Lung (tissue), 12 donors: Measurements from ENCODE around the gene ENKUR. TPM values are rescaled to one million over a fixed set of nuclear protein-coding genes. Genes with fewer than 3 reads are reported as not detected.

Source experiments
- ATAC-seq: fragments of 200-7000 bp; cut with Tn5 transposase; one replicate; pipeline ENCODE4 v1.9.1; 2020; ENCODE audit warnings: moderate number of reproducible peaks; ENCODE audit not compliant: insufficient read depth, low FRiP score
- DNase-seq, 3 donors: peaks; one replicate each; pipeline ENCODE4 v3.0.0-alpha.2; 2013 to 2017
- H3K27ac ChIP-seq, 2 donors: one replicate each; pipeline ENCODE4 v1.5.1; 2013; ENCODE audit warnings: mild to moderate bottlenecking in 2 of 2, moderate library complexity in 2 of 2, control low read depth in 1 of 2, inconsistent platforms in 1 of 2, low read depth in 1 of 2, low read length in 1 of 2
- H3K27me3 ChIP-seq, 3 donors: one replicate each; pipeline ENCODE4 v1.5.1; 2013; ENCODE audit warnings: low read length in 2 of 3; ENCODE audit not compliant: control insufficient read depth in 3 of 3, insufficient read depth in 3 of 3
- H3K36me3 ChIP-seq, 4 donors: one replicate each; pipeline ENCODE4 v1.5.1; 2013; ENCODE audit warnings: low read length in 4 of 4, mild to moderate bottlenecking in 1 of 4, moderate library complexity in 1 of 4; ENCODE audit not compliant: control insufficient read depth in 4 of 4, insufficient read depth in 4 of 4
- H3K4me1 ChIP-seq, 5 donors: one replicate each; pipeline ENCODE4 v1.5.1; 2013; ENCODE audit warnings: low read length in 5 of 5, mild to moderate bottlenecking in 2 of 5, moderate library complexity in 1 of 5; ENCODE audit not compliant: control insufficient read depth in 5 of 5, insufficient read depth in 5 of 5
- H3K4me3 ChIP-seq: one replicate; pipeline ENCODE4 v1.5.1; 2013; ENCODE audit warnings: mild to moderate bottlenecking, control low read depth, moderate library complexity
- H3K9ac ChIP-seq, 2 donors: one replicate each; pipeline ENCODE4 v1.5.1; 2013; ENCODE audit warnings: low read length in 2 of 2, control low read depth in 1 of 2; ENCODE audit not compliant: insufficient read depth in 1 of 2
- H3K9me3 ChIP-seq, 4 donors: one replicate each; pipeline ENCODE4 v1.5.1; 2013; ENCODE audit warnings: low read length in 3 of 4, mild to moderate bottlenecking in 1 of 4, moderate library complexity in 1 of 4; ENCODE audit not compliant: control insufficient read depth in 4 of 4, insufficient read depth in 3 of 4
- CTCF ChIP-seq: IDR thresholded peaks from 2 replicates; pipeline ENCODE4 v1.5.1; 2012; ENCODE audit warnings: mild to moderate bottlenecking; ENCODE audit errors: control extremely low read depth, extremely low read depth
- WGBS, 2 donors: extraction: QIAGEN DNeasy Blood & Tissue Kit; methylation state at CpG; one replicate each; pipeline ENCODE4 v1.1.7; 2013; 5-methylcytosine and 5-hydroxymethylcytosine counted together
- polyA plus RNA-seq, 2 donors: library from polyadenylated mRNA; stranded (reverse); fragments of 200-250 nt; gene quantifications; one replicate each; pipeline ENCODE4 v1.2.1, GENCODE V29; 2013
- total RNA-seq, 2 donors: library from RNA; depleted of rRNA in 1 of 2; stranded (reverse); fragments of >200 nt in 1 of 2; gene quantifications; one replicate each; pipeline ENCODE4 v1.2.1, GENCODE V29; 2014 to 2021
- donor health status: control.
- donor health status: control.
- donor health status: Bipolar disorder and iron deficiency.
- donor health status: healthy.
- donor health status: DM: yes; HTN: yes; CAD: no.

ENKUR gene
- total and polyA plus RNA-seq, 4 donors: 9.9 to 17.8 (median 12.8) TPM

GRCh38 chr10:25063157-25063556 is 47.2 kb upstream of the ENKUR start:
- Histone ChIP-seq H3K9ac (no peak overlapping the region), H3K27ac (no peak overlapping the region)
- no peak for ATAC-seq

GRCh38 chr10:25061711-25062449 is 45.9 kb upstream of the ENKUR start:
- no peak for ATAC-seq
- 66 to 76% methylated on average over 11 of the region's 11 CpGs for WGBS, 2 donors
- H3K4me3 ChIP-seq: no peak overlapping the region

More at GRCh38 chr10:25063157-25063556, 47.2 kb upstream of the ENKUR start:
- Histone ChIP-seq H3K4me1 (peaks cover 0 to 9% (median 0%) of the 10 kb centered on the region in 5 donors), H3K4me3 (no peak overlapping the region), H3K27me3 (no peaks in the 10 kb centered on the region), H3K36me3 (no peaks in the 10 kb centered on the region), H3K9me3 (no peaks in the 10 kb centered on the region)
- TF ChIP-seq CTCF: no peak
- WGBS, 2 donors: 98 to 100% methylated on average over 1 of the region's 1 CpG
- no peak for DNase-seq

GRCh38 chr10:25061125-25061524 is 45.2 kb upstream of the ENKUR start:
- Histone ChIP-seq H3K4me3 (no peak overlapping the region), H3K27ac (no peak overlapping the region), H3K9ac (no peak overlapping the region), H3K4me1 (peaks cover 0 to 9% (median 0%) of the 10 kb centered on the region in 5 donors), H3K36me3 (no peaks in the 10 kb centered on the region), H3K27me3 (no peaks in the 10 kb centered on the region), H3K9me3 (no peaks in the 10 kb centered on the region)
- ATAC-seq (no peak), DNase-seq (no peak)
- 95% methylated on average over 7 of the region's 7 CpGs for WGBS, 2 donors
- TF ChIP-seq CTCF: no peak

More at GRCh38 chr10:25061711-25062449, 45.9 kb upstream of the ENKUR start:
- peaks cover 0 to 9% (median 0%) of the 10 kb centered on the region in 5 donors for H3K4me1 ChIP-seq
- DNase-seq: peak in 1 of 3 donors; percentile 19
- H3K27ac ChIP-seq: peak overlapping the region; percentile 63 to 84
- H3K27me3 ChIP-seq: no peaks in the 10 kb centered on the region
- no peak for TF ChIP-seq CTCF
- no peaks in the 10 kb centered on the region for H3K9me3 ChIP-seq
- no peaks in the 10 kb centered on the region for H3K36me3 ChIP-seq
- H3K9ac ChIP-seq: no peak overlapping the region
